T-helper 1 cell (primary cell): ENCODE data around the gene STAM.
"Not testable (repeated sequence)": the region's sequence is repeated elsewhere in the genome, so short reads cannot be mapped to it uniquely, and the experiment has no call there.

Experiments
- DNase-seq, 5 donors: peaks; one replicate each; pipeline ENCODE4 v3.0.0-alpha.2; 2012 to 2020

The STAM gene

DNA sequence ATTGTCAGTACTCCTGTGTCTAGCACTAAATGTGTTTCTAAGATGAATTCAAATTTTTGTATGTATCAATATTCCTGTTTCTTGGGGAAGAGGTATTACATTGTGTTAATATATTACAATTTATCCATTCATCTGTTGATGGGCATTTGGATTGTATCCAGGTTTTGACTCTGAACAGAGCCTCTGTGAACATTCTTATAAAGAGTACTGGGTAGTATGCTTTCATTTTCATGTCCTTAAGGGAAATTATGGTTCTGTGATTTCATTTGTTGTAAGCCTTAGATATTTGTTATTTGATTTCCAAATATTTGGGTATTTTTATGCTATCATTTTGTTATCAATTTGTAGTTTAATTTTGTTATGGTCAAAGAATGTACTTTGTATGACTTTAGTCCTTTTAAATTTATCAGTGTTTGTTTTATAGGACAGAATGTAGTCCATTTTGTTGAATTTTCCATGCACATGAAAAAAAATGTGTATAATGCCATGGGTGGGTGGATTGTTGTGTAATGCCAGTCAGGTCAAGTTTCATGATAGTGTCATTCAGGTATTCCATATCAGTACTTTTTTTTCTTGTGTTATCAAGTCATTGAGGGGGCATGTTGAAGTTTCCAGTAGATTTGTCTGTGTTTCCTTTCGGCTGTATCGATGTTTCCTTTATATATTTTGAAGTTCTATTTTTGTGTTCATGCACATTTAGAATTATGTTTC is 38.4 kb downstream of the STAM start:
- DNase-seq, result no peak

DNA sequence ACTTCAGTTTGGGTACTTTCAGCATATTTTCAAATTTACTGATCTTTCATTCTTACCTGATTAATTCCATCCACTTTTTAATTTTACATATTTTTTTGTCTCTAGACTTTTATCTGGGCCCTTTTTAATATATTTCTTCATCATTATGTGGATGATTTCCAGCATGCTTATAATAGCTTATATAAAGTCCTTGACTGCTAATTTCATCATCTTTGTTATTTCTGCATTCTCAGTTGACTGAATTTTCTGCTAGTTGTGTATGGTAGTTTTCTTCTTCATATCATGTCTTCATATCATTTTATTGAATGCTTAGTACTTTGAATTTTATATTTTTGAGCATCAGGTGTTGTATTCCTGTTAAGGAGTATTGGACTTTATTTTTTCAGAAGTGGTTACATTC is 39.6 kb downstream of the STAM start:
- DNase-seq, result no peak

- DNase-seq, result no peak
Observed at GRCh38 chr10:17684537-17684936, 40.6 kb downstream of the STAM start.

GRCh38 chr10:17685233-17685840 is 41.4 kb downstream of the STAM start:
- DNase-seq, result peak in 3 of 5 donors; percentile 8 to 14 (median 12)

- DNase-seq, result no peak
Observed at GRCh38 chr10:17687117-17687831, 43.3 kb downstream of the STAM start.

DNA sequence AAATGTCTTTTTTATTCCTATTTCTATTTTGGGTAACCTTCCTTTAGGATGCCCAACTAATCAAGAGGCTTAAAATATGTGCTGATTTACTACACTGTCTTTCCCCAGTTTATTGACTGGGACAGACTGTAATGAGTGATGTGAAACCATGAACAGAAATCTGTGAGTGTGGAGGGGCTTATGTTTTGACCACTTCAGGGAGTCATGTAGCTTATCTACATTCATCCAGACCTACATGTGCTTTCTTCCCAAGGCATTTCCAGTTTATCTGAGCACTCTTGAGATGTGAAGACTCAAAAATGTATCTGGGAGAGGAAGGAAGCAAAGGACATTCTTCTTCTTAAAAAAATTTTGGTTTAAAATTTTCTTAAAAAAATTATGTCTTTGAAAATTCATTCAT is 45.2 kb downstream of the STAM start:
- DNase-seq, result no peak

DNA sequence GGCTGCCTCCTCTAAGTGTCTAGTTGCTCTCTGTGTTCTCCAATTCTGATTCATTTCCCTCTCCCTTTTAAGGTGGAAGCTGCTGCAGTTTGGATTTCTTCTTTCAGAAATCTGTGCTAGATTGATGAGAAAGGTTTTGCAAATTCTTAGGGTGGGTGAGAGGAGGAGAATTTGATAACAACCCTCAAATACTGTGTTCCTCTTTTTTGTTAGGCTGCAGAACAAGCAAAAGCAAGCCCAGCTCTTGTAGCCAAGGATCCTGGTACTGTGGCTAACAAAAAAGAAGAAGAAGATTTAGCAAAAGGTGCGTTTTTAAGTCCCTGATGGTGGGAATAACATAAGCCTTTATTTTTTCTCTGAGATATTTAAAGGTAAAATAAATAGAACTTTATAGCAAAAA is 49.1 kb downstream of the STAM start:
- DNase-seq, result no peak

- no peak for DNase-seq
Observed at GRCh38 chr10:17698696-17699095, 54.7 kb downstream of the STAM start.

DNA sequence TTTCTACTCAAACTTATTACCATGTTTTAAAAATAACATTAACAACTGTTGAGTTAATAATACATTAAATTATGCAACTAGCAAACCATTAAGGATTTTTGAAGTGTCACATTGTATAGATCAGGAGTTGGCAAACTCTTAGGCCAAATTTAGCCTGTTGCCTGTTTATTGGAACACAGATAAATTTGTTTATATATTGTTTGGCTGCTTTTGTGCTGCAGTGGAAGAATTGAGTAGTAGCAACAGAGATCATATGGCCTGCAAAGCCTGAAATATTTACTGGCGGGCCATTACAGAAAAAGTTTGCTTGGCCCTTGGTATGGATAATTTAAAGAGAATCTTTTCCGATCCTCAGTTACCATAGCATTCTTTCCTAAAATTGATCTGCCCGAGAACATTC is 57.4 kb downstream of the STAM start:
- no peak for DNase-seq

DNA sequence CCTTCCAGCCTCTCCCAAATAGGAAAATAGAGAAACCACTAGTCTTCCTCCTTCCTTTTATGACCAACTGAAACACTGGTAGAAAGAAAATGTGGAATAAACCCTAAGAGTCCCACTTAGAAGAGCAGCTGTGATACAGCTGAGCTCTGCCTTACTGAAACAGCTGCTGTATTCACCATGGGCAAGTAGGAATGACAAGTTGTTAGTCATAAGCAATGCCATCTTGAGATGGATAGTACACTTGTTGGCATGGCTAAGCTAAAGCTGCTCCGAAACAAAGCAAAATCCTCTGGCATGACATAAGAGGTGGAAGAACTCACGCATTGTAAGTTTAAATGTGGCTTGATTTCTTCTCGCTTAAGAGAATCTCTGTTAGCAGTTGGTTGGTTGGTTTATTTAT is 59.8 kb downstream of the STAM start:
- no peak for DNase-seq

DNA sequence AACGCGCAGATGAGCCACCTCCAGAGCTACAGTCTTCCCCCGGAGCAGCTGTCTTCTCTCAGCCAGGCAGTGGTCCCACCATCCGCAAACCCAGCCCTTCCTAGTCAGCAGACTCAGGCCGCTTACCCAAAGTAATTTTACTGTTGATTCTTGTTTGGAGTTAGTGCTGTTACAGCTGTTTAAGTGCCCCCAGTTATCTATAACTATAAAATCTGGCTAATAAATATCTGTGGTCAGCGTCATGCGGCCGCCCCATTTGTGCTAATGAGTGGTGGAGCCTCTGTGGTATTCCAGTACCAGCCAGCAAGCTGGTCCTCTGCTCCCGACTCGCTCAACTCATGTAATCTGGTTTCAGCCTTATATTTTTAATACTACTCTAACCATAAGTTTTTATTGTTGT is 64.9 kb downstream of the STAM start:
- DNase-seq, result no peak

- DNase-seq, result no peak
Observed at GRCh38 chr10:17709492-17709891, 65.5 kb downstream of the STAM start.

- DNase-seq, result no peak
Observed at GRCh38 chr10:17710181-17710580, 66.2 kb downstream of the STAM start.

DNA sequence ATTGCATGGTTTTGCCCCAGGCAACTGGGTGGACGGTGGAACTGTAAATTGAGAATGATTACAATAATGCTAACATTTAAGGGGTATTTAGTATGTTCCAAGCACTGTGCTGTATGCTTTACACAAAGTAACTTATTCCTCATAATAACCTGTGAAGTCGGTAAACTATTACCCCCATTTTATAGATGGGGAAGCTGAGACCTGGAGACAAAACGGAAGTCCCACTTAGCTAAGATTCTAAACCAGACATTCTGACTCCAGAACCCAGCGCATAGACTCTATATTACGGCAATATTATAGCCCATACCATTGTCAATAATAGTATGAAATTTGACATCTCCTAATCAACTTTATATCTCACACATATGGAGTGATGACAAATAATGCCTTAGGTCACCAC is 68.1 kb downstream of the STAM start:
- no peak for DNase-seq

- no peak for DNase-seq
Observed at GRCh38 chr10:17712717-17713471, 68.9 kb downstream of the STAM start.

DNA sequence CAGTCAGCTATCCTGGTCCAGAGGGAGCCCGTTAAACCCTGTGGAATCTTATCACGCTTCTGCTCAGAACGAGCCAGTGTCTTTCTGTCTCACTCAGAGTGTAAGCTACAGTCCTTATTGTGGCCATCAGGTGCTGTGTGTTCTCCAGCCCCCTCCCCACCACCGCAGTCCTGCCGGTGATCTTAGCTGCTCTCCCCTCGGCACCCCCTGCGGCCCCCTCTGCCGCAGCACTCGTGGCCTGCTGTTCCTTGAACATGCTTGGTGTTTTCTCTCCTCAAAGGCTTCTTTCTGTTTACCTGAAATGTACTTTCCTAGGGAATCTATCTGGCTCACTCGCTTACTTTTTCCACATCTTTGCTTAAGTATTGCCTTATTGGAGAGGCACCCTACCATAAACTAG is 69.8 kb downstream of the STAM start:
- DNase-seq, result no peak

- no peak for DNase-seq
Observed at GRCh38 chr10:17716161-17716560, 72.2 kb downstream of the STAM start.

DNA sequence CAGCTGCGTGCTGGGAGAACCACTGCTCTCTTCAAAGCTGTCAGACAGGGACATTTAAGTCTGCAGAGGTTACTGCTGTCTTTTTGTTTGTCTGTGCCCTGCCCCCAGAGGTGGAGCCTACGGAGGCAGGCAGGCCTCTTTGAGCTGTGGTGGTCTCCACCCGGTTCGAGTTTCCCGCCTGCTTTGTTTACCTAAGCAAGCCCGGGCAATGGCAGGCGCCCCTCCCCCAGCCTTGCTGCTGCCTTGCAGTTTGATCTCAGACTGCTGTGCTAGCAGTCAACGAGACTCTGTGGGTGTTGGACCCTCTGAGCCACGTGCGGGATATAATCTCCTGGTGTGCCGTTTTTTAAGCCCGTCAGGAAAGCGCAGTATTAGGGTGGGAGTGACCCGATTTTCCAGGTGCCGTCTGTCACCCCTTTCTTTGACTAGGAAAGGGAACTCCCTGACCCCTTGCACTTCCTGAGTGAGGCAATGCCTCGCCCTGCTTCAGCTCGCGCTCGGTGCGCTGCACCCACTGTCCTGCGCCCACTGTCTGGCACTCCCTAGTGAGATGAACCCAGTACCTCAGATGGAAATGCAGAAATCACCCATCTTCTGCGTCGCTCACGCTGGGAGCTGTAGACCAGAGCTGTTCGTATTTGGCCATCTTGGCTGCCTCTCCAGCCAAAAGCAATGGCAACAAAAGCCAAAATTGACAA is 78.5 kb downstream of the STAM start:
- DNase-seq, result not testable (repeated sequence)

DNA sequence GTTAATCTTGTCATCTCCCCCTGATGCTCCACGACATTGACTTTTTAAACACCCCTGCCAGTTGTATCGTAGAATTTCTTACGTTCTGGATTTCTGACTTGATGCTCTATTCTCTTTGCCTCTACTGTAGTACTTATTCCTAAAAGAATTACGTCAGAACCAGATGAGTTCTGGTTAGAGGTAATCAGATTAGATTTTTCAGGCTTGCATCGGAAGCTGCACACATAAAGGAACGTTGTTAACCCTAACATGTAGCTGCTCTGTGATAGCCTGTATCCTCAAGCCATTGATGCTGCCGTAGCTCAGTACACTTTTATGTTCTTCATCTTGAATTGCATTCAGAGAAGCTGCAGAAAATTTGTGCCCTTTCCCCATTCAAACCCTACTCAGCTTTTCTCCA is 81.8 kb downstream of the STAM start:
- no peak for DNase-seq

- DNase-seq, result no peak
Observed at GRCh38 chr10:17729630-17730029, 85.7 kb downstream of the STAM start.

DNA sequence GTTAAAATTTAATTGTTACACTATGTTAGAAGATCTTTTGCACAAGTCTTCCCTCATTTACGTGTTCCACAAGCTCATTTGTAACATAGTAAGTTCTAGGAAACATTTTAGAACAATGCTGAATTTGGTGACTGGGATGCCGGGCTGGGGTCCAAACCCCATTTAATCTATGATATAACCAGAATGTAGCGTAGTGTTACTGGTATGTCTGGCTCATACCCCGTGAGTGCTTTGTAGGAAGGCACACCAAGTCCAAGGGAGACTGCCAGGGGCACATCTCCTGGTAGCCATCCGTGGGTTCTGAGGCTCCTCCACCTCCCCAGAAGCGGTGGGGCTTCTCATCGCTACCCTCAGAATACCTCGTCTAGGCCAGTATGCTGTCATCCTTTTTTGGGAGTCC is 86.7 kb downstream of the STAM start:
- DNase-seq, result no peak

DNA sequence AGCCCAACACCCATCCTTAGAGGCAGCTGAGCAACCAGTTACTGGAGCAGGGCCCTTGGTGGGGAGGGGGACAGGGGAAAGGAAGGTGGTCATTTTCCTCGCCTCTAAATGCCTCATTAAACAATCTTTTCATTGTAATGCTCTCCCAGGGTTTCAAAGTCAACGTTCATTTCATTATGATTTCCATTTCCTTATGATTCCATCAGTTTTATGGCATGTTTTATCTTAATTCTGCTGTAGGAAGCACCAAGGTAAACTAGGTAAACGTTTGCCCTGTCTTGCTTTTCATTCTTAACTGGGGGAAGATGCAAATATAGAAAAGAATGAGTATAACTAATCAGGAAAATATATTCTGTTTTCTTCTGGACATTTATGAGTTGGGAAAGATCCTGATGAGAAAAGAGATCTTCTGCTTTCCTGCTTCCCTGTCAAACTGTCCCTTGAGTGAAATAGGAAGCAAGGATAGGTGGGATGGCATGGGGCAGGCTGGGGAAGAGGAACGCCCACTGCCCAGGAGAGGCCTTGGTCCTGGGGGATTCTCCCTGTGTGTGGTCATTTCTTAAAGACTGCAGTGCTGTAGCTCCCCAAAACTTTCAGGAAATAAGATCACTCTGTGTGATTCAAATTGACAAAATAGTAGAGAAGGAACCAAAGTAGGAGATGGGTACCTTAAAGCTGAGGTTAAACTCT is 87.5 kb downstream of the STAM start:
- no peak for DNase-seq
